Ishikawa (cell line): ENCODE data around the gene HOXD8.

Experiments used
- CEBPB ChIP-seq: IDR thresholded peaks from 2 replicates; pipeline ENCODE4 v1.6.1; 2012
- CREB1 ChIP-seq: IDR thresholded peaks from 2 replicates; pipeline ENCODE4 v1.6.1; 2012; ENCODE audit warnings: low read depth
- EGR1 ChIP-seq: IDR thresholded peaks from 2 replicates; pipeline ENCODE4 v1.6.1; 2012
- EP300 ChIP-seq: IDR thresholded peaks from 2 replicates; pipeline ENCODE4 v1.6.1; 2012; ENCODE audit warnings: borderline replicate concordance
- FOXM1 ChIP-seq: IDR thresholded peaks from 2 replicates; pipeline ENCODE4 v1.6.1; 2012; ENCODE audit warnings: low read depth, borderline replicate concordance
- NFIC ChIP-seq: IDR thresholded peaks from 2 replicates; pipeline ENCODE4 v1.6.1; 2012
- RAD21 ChIP-seq: IDR thresholded peaks from 2 replicates; pipeline ENCODE4 v1.6.1; 2012; ENCODE audit warnings: low read depth
- TAF1 ChIP-seq: IDR thresholded peaks from 2 replicates; pipeline ENCODE4 v1.6.1; 2012; ENCODE audit warnings: low read depth, mild to moderate bottlenecking
- TCF12 ChIP-seq: IDR thresholded peaks from 2 replicates; pipeline ENCODE4 v1.6.1; 2012; ENCODE audit warnings: low read depth
- TEAD4 ChIP-seq: IDR thresholded peaks from 2 replicates; pipeline ENCODE4 v1.6.1; 2012
- YY1 ChIP-seq: IDR thresholded peaks from 2 replicates; pipeline ENCODE4 v1.6.1; 2012; ENCODE audit warnings: low read depth
- ZBTB7A ChIP-seq: IDR thresholded peaks from 2 replicates; pipeline ENCODE4 v1.6.1; 2012; ENCODE audit warnings: low read depth
- TF ChIP-seq, protein P1 (sequence below): IDR thresholded peaks from 2 replicates; pipeline ENCODE4 v1.6.1; 2012; ENCODE audit warnings: low read depth, mild to moderate bottlenecking
- TF ChIP-seq, protein P2 (sequence below): IDR thresholded peaks from 2 replicates; pipeline ENCODE4 v1.6.1; 2012
- TF ChIP-seq, protein P3 (sequence below): IDR thresholded peaks from 2 replicates; pipeline ENCODE4 v1.6.1; 2012

HOXD8 gene

DNA sequence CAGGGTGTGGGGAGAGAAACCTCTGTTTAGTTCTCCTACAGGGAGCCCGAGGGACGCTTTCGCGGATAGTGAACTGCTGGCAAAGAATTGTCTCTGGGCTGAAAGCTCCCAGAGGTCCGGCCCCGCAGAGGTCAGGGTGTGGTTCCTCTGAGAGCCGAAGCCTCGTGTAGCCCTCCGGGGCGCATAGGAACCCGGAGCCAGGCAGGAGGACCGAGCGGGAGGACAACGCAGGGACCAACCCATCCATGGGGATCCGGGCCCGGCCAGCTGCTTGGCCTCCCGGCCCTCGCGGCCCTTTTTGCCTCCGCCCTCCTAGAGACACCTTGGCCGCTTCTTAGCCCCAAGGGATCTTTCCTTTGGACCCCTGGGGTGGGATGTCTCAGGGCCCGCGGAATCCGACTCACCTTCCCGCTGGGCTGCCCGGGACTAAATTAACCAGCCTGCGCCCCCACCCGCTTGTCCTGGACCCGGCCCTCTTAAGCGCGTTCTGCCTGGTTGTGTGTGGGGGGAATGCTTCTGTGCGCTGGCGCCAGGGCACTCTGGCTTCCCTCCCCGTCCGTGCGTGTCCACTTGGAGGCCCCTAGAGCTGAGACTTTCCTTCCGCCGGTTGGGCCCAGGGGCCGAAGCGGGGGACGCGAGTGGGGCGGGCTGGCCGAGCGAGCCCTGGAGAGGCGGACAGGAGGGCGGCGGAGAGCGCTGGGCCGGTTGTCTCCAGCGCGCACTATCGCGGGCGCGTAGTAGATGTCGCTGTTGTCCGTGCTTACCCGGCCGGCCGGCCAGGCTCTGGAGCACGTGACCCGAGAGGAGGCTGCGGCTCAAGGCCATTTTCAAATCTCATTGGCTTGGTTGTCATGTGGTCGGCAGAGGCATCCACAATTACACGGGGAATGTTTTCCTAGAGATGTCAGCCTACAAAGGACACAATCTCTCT lies 13.4 kb upstream of the HOXD8 start, which contains the start of gene HOXD10:
Gene HOXD10, plus strand, starts transcription at position 896 of the 931 bp plus-strand sequence. CDS start 56 bp downstream, outside the sequence.
- TF ChIP-seq CEBPB (no peak), NFIC (no peak), EGR1 (no peak), TAF1 (no peak), TCF12 (no peak), TEAD4 (no peak), RAD21 (no peak), ZBTB7A (no peak), FOXM1 (no peak), EP300 (no peak), CREB1 (no peak)
- TF ChIP-seq, protein P1, sequence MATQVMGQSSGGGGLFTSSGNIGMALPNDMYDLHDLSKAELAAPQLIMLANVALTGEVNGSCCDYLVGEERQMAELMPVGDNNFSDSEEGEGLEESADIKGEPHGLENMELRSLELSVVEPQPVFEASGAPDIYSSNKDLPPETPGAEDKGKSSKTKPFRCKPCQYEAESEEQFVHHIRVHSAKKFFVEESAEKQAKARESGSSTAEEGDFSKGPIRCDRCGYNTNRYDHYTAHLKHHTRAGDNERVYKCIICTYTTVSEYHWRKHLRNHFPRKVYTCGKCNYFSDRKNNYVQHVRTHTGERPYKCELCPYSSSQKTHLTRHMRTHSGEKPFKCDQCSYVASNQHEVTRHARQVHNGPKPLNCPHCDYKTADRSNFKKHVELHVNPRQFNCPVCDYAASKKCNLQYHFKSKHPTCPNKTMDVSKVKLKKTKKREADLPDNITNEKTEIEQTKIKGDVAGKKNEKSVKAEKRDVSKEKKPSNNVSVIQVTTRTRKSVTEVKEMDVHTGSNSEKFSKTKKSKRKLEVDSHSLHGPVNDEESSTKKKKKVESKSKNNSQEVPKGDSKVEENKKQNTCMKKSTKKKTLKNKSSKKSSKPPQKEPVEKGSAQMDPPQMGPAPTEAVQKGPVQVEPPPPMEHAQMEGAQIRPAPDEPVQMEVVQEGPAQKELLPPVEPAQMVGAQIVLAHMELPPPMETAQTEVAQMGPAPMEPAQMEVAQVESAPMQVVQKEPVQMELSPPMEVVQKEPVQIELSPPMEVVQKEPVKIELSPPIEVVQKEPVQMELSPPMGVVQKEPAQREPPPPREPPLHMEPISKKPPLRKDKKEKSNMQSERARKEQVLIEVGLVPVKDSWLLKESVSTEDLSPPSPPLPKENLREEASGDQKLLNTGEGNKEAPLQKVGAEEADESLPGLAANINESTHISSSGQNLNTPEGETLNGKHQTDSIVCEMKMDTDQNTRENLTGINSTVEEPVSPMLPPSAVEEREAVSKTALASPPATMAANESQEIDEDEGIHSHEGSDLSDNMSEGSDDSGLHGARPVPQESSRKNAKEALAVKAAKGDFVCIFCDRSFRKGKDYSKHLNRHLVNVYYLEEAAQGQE: no peak
- TF ChIP-seq, protein P2, sequence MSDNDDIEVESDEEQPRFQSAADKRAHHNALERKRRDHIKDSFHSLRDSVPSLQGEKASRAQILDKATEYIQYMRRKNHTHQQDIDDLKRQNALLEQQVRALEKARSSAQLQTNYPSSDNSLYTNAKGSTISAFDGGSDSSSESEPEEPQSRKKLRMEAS: no peak
- TF ChIP-seq, protein P3, sequence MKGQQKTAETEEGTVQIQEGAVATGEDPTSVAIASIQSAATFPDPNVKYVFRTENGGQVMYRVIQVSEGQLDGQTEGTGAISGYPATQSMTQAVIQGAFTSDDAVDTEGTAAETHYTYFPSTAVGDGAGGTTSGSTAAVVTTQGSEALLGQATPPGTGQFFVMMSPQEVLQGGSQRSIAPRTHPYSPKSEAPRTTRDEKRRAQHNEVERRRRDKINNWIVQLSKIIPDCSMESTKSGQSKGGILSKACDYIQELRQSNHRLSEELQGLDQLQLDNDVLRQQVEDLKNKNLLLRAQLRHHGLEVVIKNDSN: no peak

DNA sequence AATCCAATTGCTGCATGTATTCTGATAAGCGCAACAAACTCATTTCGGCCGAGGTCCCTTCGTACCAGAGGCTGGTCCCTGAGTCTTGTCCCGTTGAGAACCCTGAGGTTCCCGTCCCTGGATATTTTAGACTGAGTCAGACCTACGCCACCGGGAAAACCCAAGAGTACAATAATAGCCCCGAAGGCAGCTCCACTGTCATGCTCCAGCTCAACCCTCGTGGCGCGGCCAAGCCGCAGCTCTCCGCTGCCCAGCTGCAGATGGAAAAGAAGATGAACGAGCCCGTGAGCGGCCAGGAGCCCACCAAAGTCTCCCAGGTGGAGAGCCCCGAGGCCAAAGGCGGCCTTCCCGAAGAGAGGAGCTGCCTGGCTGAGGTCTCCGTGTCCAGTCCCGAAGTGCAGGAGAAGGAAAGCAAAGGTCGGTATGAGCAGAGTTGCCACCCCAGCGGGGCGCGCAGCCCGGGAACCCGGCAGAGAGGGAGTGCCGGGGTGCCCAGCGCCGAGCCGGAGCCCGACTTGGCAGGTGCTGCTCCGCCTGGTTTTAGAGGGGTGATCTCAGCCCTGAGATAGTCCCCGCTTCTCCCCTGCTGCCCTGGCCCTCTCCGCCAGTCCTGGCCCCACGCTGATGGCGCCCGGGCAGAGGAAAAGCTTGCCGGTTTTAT lies 12.2 kb upstream of the HOXD8 start:
- TF ChIP-seq, protein P2: no peak
- TF ChIP-seq, protein P3: no peak
- TF ChIP-seq RAD21 (no peak), TAF1 (no peak), FOXM1 (no peak), TCF12 (no peak), YY1 (no peak), CREB1 (no peak), CEBPB (no peak), NFIC (no peak), EGR1 (no peak), ZBTB7A (no peak), TEAD4 (no peak), EP300 (no peak)
- TF ChIP-seq, protein P1: no peak

DNA sequence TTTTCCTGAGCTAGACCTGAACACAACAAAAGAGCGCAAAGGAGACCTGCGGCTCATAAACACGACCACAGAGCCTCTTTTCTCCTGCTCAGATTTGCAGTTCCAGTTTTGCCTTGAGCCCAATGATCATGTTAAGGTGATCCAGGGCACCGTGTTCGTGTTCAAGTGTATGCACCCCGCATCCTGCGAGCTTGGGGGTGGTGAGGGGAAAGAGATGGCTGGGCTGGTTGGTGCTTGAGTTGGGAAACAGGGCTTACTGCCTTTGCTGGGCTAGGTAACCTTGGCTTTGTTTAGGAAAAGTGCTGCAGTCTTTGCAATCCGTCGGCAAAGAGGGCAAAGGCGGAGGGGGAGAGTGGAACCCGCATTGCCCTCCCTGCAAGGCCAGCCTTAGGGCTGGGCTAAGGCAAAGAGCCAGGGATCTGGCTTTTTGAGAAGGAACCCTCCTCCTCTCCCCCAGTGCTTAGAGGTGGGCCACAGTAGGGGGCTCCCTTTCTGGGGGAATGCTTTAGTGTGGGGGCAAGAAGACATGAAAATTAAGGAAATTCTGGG lies 11.6 kb upstream of the HOXD8 start:
- TF ChIP-seq CEBPB (no peak), YY1 (no peak), TAF1 (no peak), TCF12 (no peak), NFIC (no peak), RAD21 (no peak), ZBTB7A (no peak), FOXM1 (no peak), CREB1 (no peak), TEAD4 (no peak), EGR1 (no peak), EP300 (no peak)
- TF ChIP-seq, protein P1: no peak
- TF ChIP-seq, protein P2: no peak
- TF ChIP-seq, protein P3: no peak
